WTC11 (cell line): ENCODE measurements around the gene RNPEPL1. TPM values are rescaled to one million over a fixed set of nuclear protein-coding genes. Genes with fewer than 3 reads are reported as not detected.
A peak's percentile ranks its signal among the peaks of the same experiment; 100 is the strongest.

Source experiments
- ATAC-seq: fragments of 200-7000 bp; cut with Tn5 transposase; 2 replicates; pipeline ENCODE4 v1.10.0; 2021; ENCODE audit warnings: mild to moderate bottlenecking, moderate library complexity
- CTCF ChIA-PET: fragments of 300-600 bp; sonication (Branson Sonifier 250); formaldehyde crosslinking; loops from one replicate; lab custom pipeline; 2021; ENCODE audit warnings: antibody characterized with exemption; lab: Charles Lee
- POLR2A ChIA-PET: fragments of 350-600 bp; sonication (Branson Sonifier 250); formaldehyde crosslinking; loops from one replicate; lab custom pipeline; 2021; ENCODE audit warnings: antibody characterized with exemption; lab: Charles Lee
- DNase-seq: peaks from one replicate; pipeline ENCODE4 v3.0.0; 2021; ENCODE audit warnings: low spot score
- H3K27ac Mint-ChIP-seq: 2 replicates; pipeline ENCODE4 v1.8.0; 2021; ENCODE audit warnings: mixed read lengths
- H3K27me3 Mint-ChIP-seq: 2 replicates; pipeline ENCODE4 v1.8.0; 2021; ENCODE audit warnings: low read depth, mild to moderate bottlenecking, moderate library complexity, mixed read lengths
- H3K36me3 Mint-ChIP-seq: 2 replicates; pipeline ENCODE4 v1.8.0; 2021; ENCODE audit warnings: mixed read lengths
- H3K4me1 Mint-ChIP-seq: 2 replicates; pipeline ENCODE4 v1.8.0; 2022; ENCODE audit warnings: mixed read lengths
- H3K4me3 Mint-ChIP-seq: 2 replicates; pipeline ENCODE4 v1.8.0; 2021; ENCODE audit warnings: mild to moderate bottlenecking, moderate library complexity, mixed read lengths
- H3K9me3 Mint-ChIP-seq: 2 replicates; pipeline ENCODE4 v1.8.0; 2021; ENCODE audit warnings: mixed read lengths
- E2F4 ChIP-seq: sonication (generic); formaldehyde crosslinking; IDR thresholded peaks from 2 replicates; pipeline ENCODE4 v1.8.1; 2022; ENCODE audit warnings: low read depth, mild to moderate bottlenecking, moderate library complexity, missing genetic modification reagents, borderline replicate concordance
- ERG ChIP-seq: fragments of 250-450 bp; sonication (Bioruptor Pico); IDR thresholded peaks from 2 replicates; pipeline ENCODE4 v1.8.0; 2021; ENCODE audit warnings: mild to moderate bottlenecking
- ETV6 ChIP-seq: sonication (generic); formaldehyde crosslinking; IDR thresholded peaks from 2 replicates; pipeline ENCODE4 v1.8.1; 2022; ENCODE audit warnings: mild to moderate bottlenecking, missing genetic modification reagents
- FOXK1 ChIP-seq: sonication (generic); formaldehyde crosslinking; IDR thresholded peaks from 2 replicates; pipeline ENCODE4 v1.8.0; 2022; ENCODE audit warnings: mild to moderate bottlenecking, moderate library complexity, missing genetic modification reagents
- GABPB1 ChIP-seq: sonication (generic); formaldehyde crosslinking; IDR thresholded peaks from 2 replicates; pipeline ENCODE4 v1.8.1; 2023; ENCODE audit warnings: mild to moderate bottlenecking, missing genetic modification reagents
- NFYB ChIP-seq: sonication (generic); formaldehyde crosslinking; conservative IDR thresholded peaks from 2 replicates; pipeline ENCODE4 v1.8.0; 2022; ENCODE audit warnings: low read depth, missing genetic modification reagents
- NR3C1 ChIP-seq: sonication (generic); formaldehyde crosslinking; conservative IDR thresholded peaks from 2 replicates; pipeline ENCODE4 v1.8.1; 2023; ENCODE audit warnings: low read depth, mild to moderate bottlenecking, missing genetic modification reagents
- OVOL2 ChIP-seq: fragments of 250-450 bp; sonication (Bioruptor Pico); IDR thresholded peaks from 2 replicates; pipeline ENCODE4 v1.9.0; 2021; ENCODE audit warnings: mild to moderate bottlenecking, borderline replicate concordance
- RELA ChIP-seq: sonication (generic); formaldehyde crosslinking; IDR thresholded peaks from 2 replicates; pipeline ENCODE4 v1.8.1; 2022; ENCODE audit warnings: missing genetic modification reagents, mild to moderate bottlenecking, borderline replicate concordance
- SMAD4 ChIP-seq: sonication (generic); formaldehyde crosslinking; IDR thresholded peaks from 2 replicates; pipeline ENCODE4 v1.8.0; 2022; ENCODE audit warnings: mild to moderate bottlenecking, missing genetic modification reagents
- TCF7 ChIP-seq: sonication (generic); formaldehyde crosslinking; IDR thresholded peaks from 2 replicates; pipeline ENCODE4 v1.8.0; 2022; ENCODE audit warnings: mild to moderate bottlenecking, low read depth, missing genetic modification reagents, moderate library complexity
- ZNF396 ChIP-seq: fragments of 250-450 bp; sonication (Bioruptor Pico); IDR thresholded peaks from 2 replicates; pipeline ENCODE4 v1.8.0; 2021; ENCODE audit warnings: mild to moderate bottlenecking, moderate library complexity, borderline replicate concordance
- ZNF512 ChIP-seq: sonication (generic); formaldehyde crosslinking; IDR thresholded peaks from 2 replicates; pipeline ENCODE4 v1.8.1; 2022; ENCODE audit warnings: missing genetic modification reagents, borderline replicate concordance
- total RNA-seq: library from RNA; stranded (reverse); gene quantifications from 3 replicates; pipeline ENCODE4 v1.2.3, GENCODE V29; 2021
- TF ChIP-seq, protein P1 (sequence below): sonication (generic); formaldehyde crosslinking; IDR thresholded peaks from 2 replicates; pipeline ENCODE4 v1.8.1; 2022; ENCODE audit warnings: mild to moderate bottlenecking, missing genetic modification reagents, moderate library complexity, borderline replicate concordance
- TF ChIP-seq, protein P2 (sequence below): sonication (generic); formaldehyde crosslinking; IDR thresholded peaks from 2 replicates; pipeline ENCODE4 v1.8.0; 2022; ENCODE audit warnings: mild to moderate bottlenecking, missing genetic modification reagents
- TF ChIP-seq, protein P3 (sequence below): sonication (generic); formaldehyde crosslinking; IDR thresholded peaks from 2 replicates; pipeline ENCODE4 v1.8.0; 2023; ENCODE audit warnings: missing genetic modification reagents, mild to moderate bottlenecking, borderline replicate concordance

The RNPEPL1 gene
- total RNA-seq, 1 experiment from 2014 or later = 18.8 TPM

GRCh38 chr2:240567137-240567871 lies 980 bp upstream of the RNPEPL1 start:
- DNase-seq (peak; percentile 10), ATAC-seq (no peak)
- CTCF ChIA-PET = interaction anchor here (1.0 to 3.3 kb wide), 6 partner anchors 10 to 137 kb away, joined by 3 to 40 read pairs (median 14); partner anchors contain the start of genes ANKMY1 and CAPN10
- POLR2A ChIA-PET = interaction anchor here (1.0 kb wide), 1 partner anchor 19 kb away, joined by 3 read pairs; the partner anchor contains the start of gene CAPN10
- peaks cover 28% of the 10 kb centered on the region for H3K27me3 Mint-ChIP-seq
- H3K4me1 Mint-ChIP-seq = peaks cover 20% of the 10 kb centered on the region
- no peaks in the 10 kb centered on the region for H3K9me3 Mint-ChIP-seq
- H3K27ac Mint-ChIP-seq = no peak overlapping the region
- no peaks in the 10 kb centered on the region for H3K36me3 Mint-ChIP-seq
- TF ChIP-seq NR3C1 = no peak
- peak; percentile 33; the same call in 1 of the 2 replicates for TF ChIP-seq RELA (CRISPR knock-in tag)
- no peak for TF ChIP-seq FOXK1 (CRISPR knock-in tag)
- TF ChIP-seq GABPB1 (CRISPR knock-in tag) = peak; percentile 30; the same call in 1 of the 2 replicates
- no peak for TF ChIP-seq OVOL2 (CRISPR knock-in tag)
- TF ChIP-seq, protein P1, sequence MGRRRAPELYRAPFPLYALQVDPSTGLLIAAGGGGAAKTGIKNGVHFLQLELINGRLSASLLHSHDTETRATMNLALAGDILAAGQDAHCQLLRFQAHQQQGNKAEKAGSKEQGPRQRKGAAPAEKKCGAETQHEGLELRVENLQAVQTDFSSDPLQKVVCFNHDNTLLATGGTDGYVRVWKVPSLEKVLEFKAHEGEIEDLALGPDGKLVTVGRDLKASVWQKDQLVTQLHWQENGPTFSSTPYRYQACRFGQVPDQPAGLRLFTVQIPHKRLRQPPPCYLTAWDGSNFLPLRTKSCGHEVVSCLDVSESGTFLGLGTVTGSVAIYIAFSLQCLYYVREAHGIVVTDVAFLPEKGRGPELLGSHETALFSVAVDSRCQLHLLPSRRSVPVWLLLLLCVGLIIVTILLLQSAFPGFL (CRISPR knock-in tag) = no peak
- TF ChIP-seq, all 79 proteins: peak for 2
- H3K4me3 Mint-ChIP-seq = peak overlapping the region; percentile 69

DNA sequence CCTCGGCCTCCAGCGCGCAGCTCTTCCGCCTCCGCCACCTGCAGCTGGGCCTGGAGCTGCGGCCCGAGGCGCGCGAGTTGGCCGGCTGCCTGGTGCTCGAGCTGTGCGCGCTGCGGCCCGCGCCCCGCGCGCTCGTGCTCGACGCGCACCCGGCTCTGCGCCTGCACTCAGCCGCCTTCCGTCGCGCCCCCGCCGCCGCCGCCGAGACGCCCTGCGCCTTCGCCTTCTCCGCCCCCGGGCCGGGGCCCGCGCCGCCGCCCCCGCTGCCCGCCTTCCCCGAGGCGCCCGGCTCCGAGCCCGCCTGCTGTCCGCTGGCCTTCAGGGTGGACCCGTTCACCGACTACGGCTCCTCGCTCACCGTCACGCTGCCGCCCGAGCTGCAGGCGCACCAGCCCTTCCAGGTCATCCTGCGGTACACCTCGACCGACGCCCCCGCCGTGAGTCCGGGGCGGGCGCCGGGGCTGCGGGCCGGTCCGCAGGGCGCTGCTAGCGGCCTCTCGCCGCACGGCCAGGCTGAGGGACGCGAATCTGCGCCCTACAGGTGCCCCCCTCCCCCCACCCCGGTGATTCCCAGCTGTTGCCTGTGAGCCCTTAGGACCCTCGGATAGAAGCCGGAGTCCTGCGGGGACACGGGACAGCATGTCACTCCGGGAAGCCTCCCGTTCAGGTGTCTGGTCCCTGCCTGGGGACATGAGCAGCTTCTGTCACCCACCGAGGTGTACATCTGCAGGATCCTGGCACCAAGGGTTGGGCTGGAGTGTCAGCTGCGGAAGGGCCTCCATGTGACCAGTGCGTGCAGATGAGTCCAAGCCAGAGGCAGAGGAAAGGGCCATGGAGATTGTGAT lies 616 bp downstream of the RNPEPL1 start:
- ATAC-seq (peak; percentile 10; the same call in 1 of the 2 replicates), DNase-seq (peak; percentile 36)
- Mint-ChIP-seq H3K27ac (no peak overlapping the region), H3K27me3 (peaks cover 28% of the 10 kb centered on the region), H3K4me3 (peak overlapping the region; percentile 65), H3K36me3 (no peaks in the 10 kb centered on the region), H3K4me1 (peaks cover 20% of the 10 kb centered on the region), H3K9me3 (no peaks in the 10 kb centered on the region)
- ChIA-PET CTCF (interaction anchor here (0.9 to 2.1 kb wide), 4 partner anchors 11 to 18 kb away, joined by 3 to 14 read pairs (median 8); partner anchors contain the start of gene CAPN10), POLR2A (no interaction called here)
- TF ChIP-seq ERG (CRISPR knock-in tag) = no peak
- no peak for TF ChIP-seq SMAD4 (CRISPR knock-in tag)
- 0 out of 2 replicates have a peak, but pooled peaks have one; percentile 55 for TF ChIP-seq E2F4 (CRISPR knock-in tag)
- TF ChIP-seq ETV6 (CRISPR knock-in tag) = no peak
- TF ChIP-seq NFYB (CRISPR knock-in tag) = no peak
- TF ChIP-seq, protein P2, sequence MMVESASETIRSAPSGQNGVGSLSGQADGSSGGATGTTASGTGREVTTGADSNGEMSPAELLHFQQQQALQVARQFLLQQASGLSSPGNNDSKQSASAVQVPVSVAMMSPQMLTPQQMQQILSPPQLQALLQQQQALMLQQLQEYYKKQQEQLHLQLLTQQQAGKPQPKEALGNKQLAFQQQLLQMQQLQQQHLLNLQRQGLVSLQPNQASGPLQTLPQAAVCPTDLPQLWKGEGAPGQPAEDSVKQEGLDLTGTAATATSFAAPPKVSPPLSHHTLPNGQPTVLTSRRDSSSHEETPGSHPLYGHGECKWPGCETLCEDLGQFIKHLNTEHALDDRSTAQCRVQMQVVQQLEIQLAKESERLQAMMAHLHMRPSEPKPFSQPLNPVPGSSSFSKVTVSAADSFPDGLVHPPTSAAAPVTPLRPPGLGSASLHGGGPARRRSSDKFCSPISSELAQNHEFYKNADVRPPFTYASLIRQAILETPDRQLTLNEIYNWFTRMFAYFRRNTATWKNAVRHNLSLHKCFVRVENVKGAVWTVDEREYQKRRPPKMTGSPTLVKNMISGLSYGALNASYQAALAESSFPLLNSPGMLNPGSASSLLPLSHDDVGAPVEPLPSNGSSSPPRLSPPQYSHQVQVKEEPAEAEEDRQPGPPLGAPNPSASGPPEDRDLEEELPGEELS (CRISPR knock-in tag) = 0 out of 2 replicates have a peak, but pooled peaks have one; percentile 48

DNA sequence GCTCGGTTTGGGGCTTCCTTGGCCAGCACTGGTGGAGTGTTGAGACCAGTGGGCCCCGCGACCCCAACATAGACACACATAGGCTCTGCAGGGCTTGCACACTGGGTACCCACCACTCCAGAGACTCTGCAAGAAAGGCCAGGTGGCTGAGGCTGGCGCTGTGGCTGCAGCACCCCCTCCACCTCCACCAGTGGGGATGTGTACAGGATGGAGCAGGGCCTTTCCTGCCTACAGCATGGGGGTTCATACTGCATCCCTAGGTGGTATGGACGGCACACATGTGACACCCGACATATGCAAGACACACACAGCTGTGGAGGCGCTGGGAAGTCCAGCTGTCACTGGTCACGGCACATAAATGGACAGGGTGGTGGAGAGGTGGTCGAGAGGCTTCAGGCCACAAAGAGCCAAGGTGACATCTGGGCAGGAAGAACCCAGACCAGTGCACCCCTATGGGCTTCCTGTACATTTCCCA lies 1.3 kb downstream of the RNPEPL1 start:
- Mint-ChIP-seq H3K4me1 (peaks cover 20% of the 10 kb centered on the region), H3K27ac (no peak overlapping the region), H3K9me3 (no peaks in the 10 kb centered on the region), H3K4me3 (peak overlapping the region; percentile 65), H3K27me3 (peaks cover 28% of the 10 kb centered on the region), H3K36me3 (no peaks in the 10 kb centered on the region)
- ChIA-PET POLR2A (no interaction called here), CTCF (interaction anchor here (1.1 to 2.1 kb wide), 3 partner anchors 11 to 17 kb away, joined by 4 to 14 read pairs (median 12); partner anchors contain the start of gene CAPN10)
- DNase-seq (peak; percentile 7), ATAC-seq (no peak)
- no peak for TF ChIP-seq ZNF512 (CRISPR knock-in tag)
- no peak for TF ChIP-seq ZNF396 (CRISPR knock-in tag)
- no peak for TF ChIP-seq TCF7 (CRISPR knock-in tag)
- TF ChIP-seq, protein P3, sequence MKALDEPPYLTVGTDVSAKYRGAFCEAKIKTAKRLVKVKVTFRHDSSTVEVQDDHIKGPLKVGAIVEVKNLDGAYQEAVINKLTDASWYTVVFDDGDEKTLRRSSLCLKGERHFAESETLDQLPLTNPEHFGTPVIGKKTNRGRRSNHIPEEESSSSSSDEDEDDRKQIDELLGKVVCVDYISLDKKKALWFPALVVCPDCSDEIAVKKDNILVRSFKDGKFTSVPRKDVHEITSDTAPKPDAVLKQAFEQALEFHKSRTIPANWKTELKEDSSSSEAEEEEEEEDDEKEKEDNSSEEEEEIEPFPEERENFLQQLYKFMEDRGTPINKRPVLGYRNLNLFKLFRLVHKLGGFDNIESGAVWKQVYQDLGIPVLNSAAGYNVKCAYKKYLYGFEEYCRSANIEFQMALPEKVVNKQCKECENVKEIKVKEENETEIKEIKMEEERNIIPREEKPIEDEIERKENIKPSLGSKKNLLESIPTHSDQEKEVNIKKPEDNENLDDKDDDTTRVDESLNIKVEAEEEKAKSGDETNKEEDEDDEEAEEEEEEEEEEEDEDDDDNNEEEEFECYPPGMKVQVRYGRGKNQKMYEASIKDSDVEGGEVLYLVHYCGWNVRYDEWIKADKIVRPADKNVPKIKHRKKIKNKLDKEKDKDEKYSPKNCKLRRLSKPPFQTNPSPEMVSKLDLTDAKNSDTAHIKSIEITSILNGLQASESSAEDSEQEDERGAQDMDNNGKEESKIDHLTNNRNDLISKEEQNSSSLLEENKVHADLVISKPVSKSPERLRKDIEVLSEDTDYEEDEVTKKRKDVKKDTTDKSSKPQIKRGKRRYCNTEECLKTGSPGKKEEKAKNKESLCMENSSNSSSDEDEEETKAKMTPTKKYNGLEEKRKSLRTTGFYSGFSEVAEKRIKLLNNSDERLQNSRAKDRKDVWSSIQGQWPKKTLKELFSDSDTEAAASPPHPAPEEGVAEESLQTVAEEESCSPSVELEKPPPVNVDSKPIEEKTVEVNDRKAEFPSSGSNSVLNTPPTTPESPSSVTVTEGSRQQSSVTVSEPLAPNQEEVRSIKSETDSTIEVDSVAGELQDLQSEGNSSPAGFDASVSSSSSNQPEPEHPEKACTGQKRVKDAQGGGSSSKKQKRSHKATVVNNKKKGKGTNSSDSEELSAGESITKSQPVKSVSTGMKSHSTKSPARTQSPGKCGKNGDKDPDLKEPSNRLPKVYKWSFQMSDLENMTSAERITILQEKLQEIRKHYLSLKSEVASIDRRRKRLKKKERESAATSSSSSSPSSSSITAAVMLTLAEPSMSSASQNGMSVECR (CRISPR knock-in tag) = no peak
